HEK293 (cell line): ENCODE results near the gene ATP5F1A.

Experiments used
- CTCF ChIA-PET: fragments of 350-600 bp; formaldehyde crosslinking; extraction: SDS; loops from one replicate; lab custom pipeline; 2021; ENCODE audit warnings: antibody characterized with exemption; lab: Yijun Ruan, JAX
- POLR2A ChIA-PET: fragments of 300-600 bp; formaldehyde crosslinking; extraction: SDS; loops from one replicate; lab custom pipeline; 2020; ENCODE audit warnings: antibody characterized with exemption, inconsistent platforms; lab: Yijun Ruan, JAX
- H3K27ac ChIP-seq: fragments of 200-500 bp; sonication (Bioruptor generic); 2 replicates; pipeline ENCODE4 v1.5.1; 2014; ENCODE audit warnings: low read depth, low read length, control low read depth, inconsistent platforms; ENCODE audit errors: extremely low read depth
- H3K36me3 ChIP-seq, 2 experiments: fragments of 200-500 bp in 1 of 2; sonication (Bioruptor generic) in 1 of 2; 1 replicate in 1 of 2; 2 replicates in 1 of 2; pipeline ENCODE4 v1.5.1; 2014 to 2017; ENCODE audit warnings: inconsistent platforms in 2 of 2, low read length in 2 of 2; ENCODE audit not compliant: control insufficient read depth in 2 of 2, insufficient read depth in 1 of 2
- H3K4me1 ChIP-seq: fragments of 200-500 bp; sonication (Bioruptor generic); 2 replicates; pipeline ENCODE4 v1.5.1; 2014; ENCODE audit warnings: mild to moderate bottlenecking, low read length, inconsistent platforms; ENCODE audit not compliant: control insufficient read depth, insufficient read depth
- H3K4me3 ChIP-seq: 2 replicates; pipeline ENCODE4 v1.5.1; 2011; ENCODE audit warnings: low read depth, mild to moderate bottlenecking, control low read depth, low read length, moderate library complexity
- H3K9me3 ChIP-seq: fragments of 200-500 bp; sonication (Bioruptor generic); 2 replicates; pipeline ENCODE4 v1.5.1; 2014; ENCODE audit warnings: low read depth, low read length, inconsistent platforms; ENCODE audit not compliant: control insufficient read depth, insufficient read depth
- KLF1 ChIP-seq: fragments of 450-650 bp; formaldehyde crosslinking; IDR thresholded peaks from 2 replicates; pipeline ENCODE4 v1.5.1; 2016; ENCODE audit warnings: missing biosample characterization, missing genetic modification characterization
- TRIM28 ChIP-seq: IDR thresholded peaks from 2 replicates; pipeline ENCODE4 v1.6.1; 2011; ENCODE audit warnings: low read length, control low read depth, borderline replicate concordance
- ZBTB44 ChIP-seq: fragments of 450-650 bp; IDR thresholded peaks from 2 replicates; pipeline ENCODE4 v1.5.1; 2018; ENCODE audit warnings: missing biosample characterization, mild to moderate bottlenecking, missing genetic modification characterization
- ZBTB8A ChIP-seq: fragments of 450-650 bp; formaldehyde crosslinking; IDR thresholded peaks from 2 replicates; pipeline ENCODE4 v1.5.1; 2016; ENCODE audit warnings: missing biosample characterization, missing genetic modification characterization
- ZFP37 ChIP-seq: fragments of 450-650 bp; formaldehyde crosslinking; IDR thresholded peaks from 2 replicates; pipeline ENCODE4 v1.5.1; 2016; ENCODE audit warnings: missing biosample characterization, missing genetic modification characterization
- ZNF19 ChIP-seq: fragments of 450-650 bp; formaldehyde crosslinking; IDR thresholded peaks from 2 replicates; pipeline ENCODE4; 2016; ENCODE audit warnings: missing biosample characterization, missing genetic modification characterization, low read depth
- ZNF211 ChIP-seq: fragments of 450-650 bp; formaldehyde crosslinking; IDR thresholded peaks from 2 replicates; pipeline ENCODE4 v1.5.1; 2016; ENCODE audit warnings: low read depth, missing biosample characterization, missing genetic modification characterization
- ZNF48 ChIP-seq: fragments of 450-650 bp; formaldehyde crosslinking; IDR thresholded peaks from 2 replicates; pipeline ENCODE4 v1.5.1; 2016; ENCODE audit warnings: missing biosample characterization, missing genetic modification characterization
- ZNF518A ChIP-seq: fragments of 450-650 bp; formaldehyde crosslinking; conservative IDR thresholded peaks from 2 replicates; pipeline ENCODE4 v1.5.1; 2016; ENCODE audit warnings: low read depth, missing biosample characterization, missing genetic modification characterization
- ZNF624 ChIP-seq: fragments of 450-650 bp; formaldehyde crosslinking; IDR thresholded peaks from 2 replicates; pipeline ENCODE4 v1.5.1; 2017; ENCODE audit warnings: missing biosample characterization, missing genetic modification characterization
- ZNF645 ChIP-seq: fragments of 450-650 bp; formaldehyde crosslinking; IDR thresholded peaks from 2 replicates; pipeline ENCODE4; 2016; ENCODE audit warnings: missing biosample characterization, missing genetic modification characterization
- ZNF654 ChIP-seq: fragments of 450-650 bp; formaldehyde crosslinking; IDR thresholded peaks from 2 replicates; pipeline ENCODE4 v1.5.1; 2016; ENCODE audit warnings: low read depth, missing biosample characterization, missing genetic modification characterization
- ZNF660 ChIP-seq: fragments of 450-650 bp; IDR thresholded peaks from 2 replicates; pipeline ENCODE4 v1.5.1; 2018; ENCODE audit warnings: missing biosample characterization, mild to moderate bottlenecking, missing genetic modification characterization
- ZNF664 ChIP-seq: fragments of 450-650 bp; formaldehyde crosslinking; IDR thresholded peaks from 2 replicates; pipeline ENCODE4 v1.5.1; 2016; ENCODE audit warnings: missing biosample characterization, missing genetic modification characterization
- ZXDB ChIP-seq: fragments of 450-650 bp; formaldehyde crosslinking; IDR thresholded peaks from 2 replicates; pipeline ENCODE4 v1.5.1; 2016; ENCODE audit warnings: missing biosample characterization, missing genetic modification characterization
- TF ChIP-seq, protein P1 (sequence below): fragments of 450-650 bp; formaldehyde crosslinking; IDR thresholded peaks from 2 replicates; pipeline ENCODE4 v1.5.1; 2016; ENCODE audit warnings: missing biosample characterization, missing genetic modification characterization

The ATP5F1A gene

DNA sequence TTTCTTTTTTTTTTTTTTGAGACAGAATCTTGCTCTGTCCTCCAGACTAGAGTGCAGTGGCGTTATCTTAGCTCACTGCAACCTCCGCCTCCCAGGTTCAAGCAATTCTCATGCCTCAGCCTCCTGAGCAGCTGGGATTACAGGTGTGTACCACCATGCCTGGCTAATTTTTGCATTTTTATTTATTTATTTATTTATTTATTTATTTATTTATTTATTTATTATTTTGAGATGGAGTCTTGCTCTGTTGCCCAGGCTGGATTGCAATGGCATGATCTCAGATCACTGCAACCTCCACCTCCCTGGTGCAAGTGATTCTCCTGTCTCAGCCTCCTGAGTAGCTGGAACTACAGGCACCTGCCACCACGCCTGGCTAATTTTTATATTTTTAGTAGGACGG is 28.5 kb upstream of the ATP5F1A start (continued):
- TF ChIP-seq ZNF518A (tag by site-specific recombination) (peak; percentile 82), ZNF19 (tag by site-specific recombination) (0 out of 2 replicates have a peak, but pooled peaks have one; percentile 74), ZNF664 (tag by site-specific recombination) (0 out of 2 replicates have a peak, but pooled peaks have one; percentile 40), ZNF654 (tag by site-specific recombination) (peak; percentile 39), ZFP37 (tag by site-specific recombination) (peak; percentile 52; the same call in 1 of the 2 replicates), ZBTB8A (tag by site-specific recombination) (peak; percentile 69), ZXDB (tag by site-specific recombination) (peak; percentile 58; the same call in 1 of the 2 replicates)
- TF ChIP-seq, all 188 proteins: peak for 22; not testable (repeated sequence) for 166

- CTCF ChIA-PET, result interaction anchor here (0.6 to 1.0 kb wide), 2 partner anchors 509 to 1834 kb away, joined by 3 read pairs; no protein-coding TSS in a partner anchor
- Histone ChIP-seq H3K4me1 (no peaks in the 10 kb centered on the region), H3K9me3 (no peaks in the 10 kb centered on the region), H3K36me3 (peaks cover 38 to 51% of the 10 kb centered on the region in 2 experiments; a peak in 2 of 3 replicates), H3K27ac (no peak overlapping the region), H3K4me3 (no peak overlapping the region)
- TF ChIP-seq ZNF645 (tag by site-specific recombination) (no peak), ZNF211 (tag by site-specific recombination) (no peak), ZNF660 (tag by site-specific recombination) (no peak), ZNF624 (tag by site-specific recombination) (no peak), ZNF48 (tag by site-specific recombination) (no peak), KLF1 (no peak), TRIM28 (no peak), ZBTB44 (tag by site-specific recombination) (no peak)
- TF ChIP-seq, protein P1, sequence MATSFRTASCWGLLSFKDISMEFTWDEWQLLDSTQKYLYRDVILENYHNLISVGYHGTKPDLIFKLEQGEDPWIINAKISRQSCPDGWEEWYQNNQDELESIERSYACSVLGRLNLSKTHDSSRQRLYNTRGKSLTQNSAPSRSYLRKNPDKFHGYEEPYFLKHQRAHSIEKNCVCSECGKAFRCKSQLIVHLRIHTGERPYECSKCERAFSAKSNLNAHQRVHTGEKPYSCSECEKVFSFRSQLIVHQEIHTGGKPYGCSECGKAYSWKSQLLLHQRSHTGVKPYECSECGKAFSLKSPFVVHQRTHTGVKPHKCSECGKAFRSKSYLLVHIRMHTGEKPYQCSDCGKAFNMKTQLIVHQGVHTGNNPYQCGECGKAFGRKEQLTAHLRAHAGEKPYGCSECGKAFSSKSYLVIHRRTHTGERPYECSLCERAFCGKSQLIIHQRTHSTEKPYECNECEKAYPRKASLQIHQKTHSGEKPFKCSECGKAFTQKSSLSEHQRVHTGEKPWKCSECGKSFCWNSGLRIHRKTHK (tag by site-specific recombination), result no peak
- POLR2A ChIA-PET, result interaction anchor here (0.5 to 2.5 kb wide), 5 partner anchors 9 to 603 kb away, joined by 3 to 9 read pairs (median 3); partner anchors contain the start of gene HAUS1
Measured at GRCh38 chr18:46113751-46114150, 15.7 kb upstream of the ATP5F1A start.
